Measurements from ENCODE around the gene FHOD3. TPM values are rescaled to one million over a fixed set of nuclear protein-coding genes. Genes with fewer than 3 reads are reported as not detected.

The FHOD3 gene
- total RNA-seq, 1 experiment from 2014 or later = 22.7 TPM

DNA sequence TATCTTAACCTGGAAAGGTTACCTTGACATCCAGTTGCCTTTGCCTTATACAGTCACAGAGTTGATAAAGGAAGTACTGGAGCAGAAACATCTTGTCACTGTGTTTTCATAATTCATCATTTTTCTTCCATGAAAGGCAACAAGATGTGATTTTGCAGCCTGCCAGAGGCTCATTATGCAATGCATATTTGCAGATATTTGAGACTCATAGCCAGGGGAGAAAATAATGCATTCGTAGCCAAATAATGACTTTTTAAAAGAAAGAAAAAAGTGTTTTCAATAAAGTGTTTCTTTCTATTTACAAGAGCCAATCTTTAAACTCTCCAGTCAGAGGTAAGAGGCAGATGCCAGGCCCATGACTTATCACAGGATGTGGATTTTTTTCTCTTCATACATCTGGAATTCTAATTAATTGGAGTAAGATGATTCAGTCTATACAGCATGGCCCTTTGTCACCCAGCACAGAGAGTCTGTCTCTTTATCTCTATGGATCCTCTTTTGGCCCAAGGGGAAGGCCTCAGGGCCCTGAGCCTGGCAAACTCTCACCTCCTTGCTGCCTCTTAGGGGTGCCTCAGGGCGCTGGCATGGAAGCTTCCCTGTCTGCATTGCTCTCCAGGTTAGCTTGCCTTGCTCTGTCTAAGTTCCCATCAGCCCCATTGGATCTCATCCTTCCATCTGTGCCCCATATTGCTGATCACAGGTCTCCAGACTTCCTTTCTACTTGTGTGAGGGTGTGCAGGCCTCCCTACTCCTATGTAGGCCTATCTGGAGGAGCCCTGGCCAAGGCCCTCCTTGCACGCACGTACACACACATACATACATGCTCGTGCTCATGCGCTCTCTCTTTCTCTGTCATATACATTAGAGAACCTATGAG, 283.6 kb downstream of the FHOD3 start:
- Histone ChIP-seq H3K27me3 (ENCODE audit: control insufficient read depth, insufficient read depth, low read length) (no peaks in the 10 kb centered on the region), H3K4me1 (ENCODE audit: control insufficient read depth, insufficient read depth, low read length) (no peaks in the 10 kb centered on the region), H3K27ac (ENCODE audit: low read length) (no peak overlapping the region), H3K4me3 (ENCODE audit: low read depth in 2 of 2, low read length in 2 of 2) (no peak overlapping the region), H3K36me3 (ENCODE audit: control insufficient read depth, insufficient read depth, low read length) (no peaks in the 10 kb centered on the region), H3K9me3 (ENCODE audit: control insufficient read depth, insufficient read depth, low read depth, low read length) (no peaks in the 10 kb centered on the region)
- ChIA-PET POLR2A (no interaction called here), CTCF (no interaction called here)
- no peak for ATAC-seq
- no peak for DNase-seq (ENCODE audit: low read depth, low spot score)
- intact Hi-C loops (cut with micrococcal nuclease; ENCODE audit: unreplicated experiment) = no loop called here
- TF ChIP-seq, protein P1, sequence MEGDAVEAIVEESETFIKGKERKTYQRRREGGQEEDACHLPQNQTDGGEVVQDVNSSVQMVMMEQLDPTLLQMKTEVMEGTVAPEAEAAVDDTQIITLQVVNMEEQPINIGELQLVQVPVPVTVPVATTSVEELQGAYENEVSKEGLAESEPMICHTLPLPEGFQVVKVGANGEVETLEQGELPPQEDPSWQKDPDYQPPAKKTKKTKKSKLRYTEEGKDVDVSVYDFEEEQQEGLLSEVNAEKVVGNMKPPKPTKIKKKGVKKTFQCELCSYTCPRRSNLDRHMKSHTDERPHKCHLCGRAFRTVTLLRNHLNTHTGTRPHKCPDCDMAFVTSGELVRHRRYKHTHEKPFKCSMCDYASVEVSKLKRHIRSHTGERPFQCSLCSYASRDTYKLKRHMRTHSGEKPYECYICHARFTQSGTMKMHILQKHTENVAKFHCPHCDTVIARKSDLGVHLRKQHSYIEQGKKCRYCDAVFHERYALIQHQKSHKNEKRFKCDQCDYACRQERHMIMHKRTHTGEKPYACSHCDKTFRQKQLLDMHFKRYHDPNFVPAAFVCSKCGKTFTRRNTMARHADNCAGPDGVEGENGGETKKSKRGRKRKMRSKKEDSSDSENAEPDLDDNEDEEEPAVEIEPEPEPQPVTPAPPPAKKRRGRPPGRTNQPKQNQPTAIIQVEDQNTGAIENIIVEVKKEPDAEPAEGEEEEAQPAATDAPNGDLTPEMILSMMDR (IDR thresholded peaks at IDR 0.05) = no peak
- TF ChIP-seq POLR2AphosphoS5 (IDR thresholded peaks at IDR 0.05; ENCODE audit: low read depth, low read length) = no peak
- no peak for TF ChIP-seq SIN3A (IDR thresholded peaks at IDR 0.05; ENCODE audit: borderline replicate concordance, insufficient read depth, low read depth, low read length)
- TF ChIP-seq TCF7L2 (IDR thresholded peaks at IDR 0.05; ENCODE audit: low read depth, low read length) = no peak
- TF ChIP-seq, protein P2, sequence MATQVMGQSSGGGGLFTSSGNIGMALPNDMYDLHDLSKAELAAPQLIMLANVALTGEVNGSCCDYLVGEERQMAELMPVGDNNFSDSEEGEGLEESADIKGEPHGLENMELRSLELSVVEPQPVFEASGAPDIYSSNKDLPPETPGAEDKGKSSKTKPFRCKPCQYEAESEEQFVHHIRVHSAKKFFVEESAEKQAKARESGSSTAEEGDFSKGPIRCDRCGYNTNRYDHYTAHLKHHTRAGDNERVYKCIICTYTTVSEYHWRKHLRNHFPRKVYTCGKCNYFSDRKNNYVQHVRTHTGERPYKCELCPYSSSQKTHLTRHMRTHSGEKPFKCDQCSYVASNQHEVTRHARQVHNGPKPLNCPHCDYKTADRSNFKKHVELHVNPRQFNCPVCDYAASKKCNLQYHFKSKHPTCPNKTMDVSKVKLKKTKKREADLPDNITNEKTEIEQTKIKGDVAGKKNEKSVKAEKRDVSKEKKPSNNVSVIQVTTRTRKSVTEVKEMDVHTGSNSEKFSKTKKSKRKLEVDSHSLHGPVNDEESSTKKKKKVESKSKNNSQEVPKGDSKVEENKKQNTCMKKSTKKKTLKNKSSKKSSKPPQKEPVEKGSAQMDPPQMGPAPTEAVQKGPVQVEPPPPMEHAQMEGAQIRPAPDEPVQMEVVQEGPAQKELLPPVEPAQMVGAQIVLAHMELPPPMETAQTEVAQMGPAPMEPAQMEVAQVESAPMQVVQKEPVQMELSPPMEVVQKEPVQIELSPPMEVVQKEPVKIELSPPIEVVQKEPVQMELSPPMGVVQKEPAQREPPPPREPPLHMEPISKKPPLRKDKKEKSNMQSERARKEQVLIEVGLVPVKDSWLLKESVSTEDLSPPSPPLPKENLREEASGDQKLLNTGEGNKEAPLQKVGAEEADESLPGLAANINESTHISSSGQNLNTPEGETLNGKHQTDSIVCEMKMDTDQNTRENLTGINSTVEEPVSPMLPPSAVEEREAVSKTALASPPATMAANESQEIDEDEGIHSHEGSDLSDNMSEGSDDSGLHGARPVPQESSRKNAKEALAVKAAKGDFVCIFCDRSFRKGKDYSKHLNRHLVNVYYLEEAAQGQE (IDR thresholded peaks at IDR 0.05; ENCODE audit: insufficient read depth in 1 of 2, low read depth in 2 of 2, low read length in 1 of 2) = no peak
- no TSS peak for BruUV-seq (replicated peaks)
- in situ Hi-C loops (cut with HindIII; ENCODE audit: low pct_unique_long_range_greater_than_20kb, low sequenced_read_pairs) = no loop called here

DNA sequence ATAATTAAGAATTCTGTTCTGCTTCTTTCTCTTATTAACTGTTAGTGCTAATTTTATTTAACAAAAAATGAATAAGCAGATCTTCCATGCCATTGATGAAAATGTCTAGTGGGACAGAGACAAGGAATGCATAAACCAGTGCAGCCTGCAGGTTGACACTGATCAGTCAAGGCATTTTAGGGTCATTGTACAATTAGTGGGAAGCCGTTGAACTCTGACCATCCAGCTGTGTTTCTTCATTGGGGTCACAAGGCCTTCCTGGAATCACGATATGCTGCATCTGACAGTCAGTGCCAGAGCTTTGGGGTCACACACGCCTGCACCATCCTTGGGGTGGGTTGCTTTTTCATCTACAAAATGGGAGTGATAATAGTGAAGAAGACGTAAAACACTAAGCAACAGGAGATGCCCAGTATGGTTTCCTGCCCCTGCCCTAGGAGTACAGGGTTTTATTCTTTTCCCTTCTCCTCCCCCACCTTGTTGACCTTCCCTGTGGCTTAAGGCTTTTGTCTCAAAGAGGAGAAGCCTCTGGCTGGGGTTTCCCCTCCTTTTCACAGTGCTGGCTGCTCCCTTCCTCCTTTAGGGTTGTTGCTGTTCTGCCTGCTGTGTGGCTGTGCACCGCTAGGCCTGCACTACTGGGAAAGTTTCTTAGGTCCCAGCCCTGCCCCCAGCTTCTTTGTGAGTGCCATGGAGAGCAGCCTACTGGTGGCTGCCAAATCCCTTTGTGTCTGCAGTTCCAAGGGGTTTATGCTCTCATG, 285.7 kb downstream of the FHOD3 start:
- intact Hi-C loops (cut with micrococcal nuclease; ENCODE audit: unreplicated experiment) (no loop called here), in situ Hi-C loops (cut with HindIII; ENCODE audit: low pct_unique_long_range_greater_than_20kb, low sequenced_read_pairs) (no loop called here)
- Histone ChIP-seq H3K9me3 (ENCODE audit: control insufficient read depth, insufficient read depth, low read depth, low read length) (no peaks in the 10 kb centered on the region), H3K4me1 (ENCODE audit: control insufficient read depth, insufficient read depth, low read length) (no peaks in the 10 kb centered on the region), H3K27ac (ENCODE audit: low read length) (no peak overlapping the region), H3K4me3 (ENCODE audit: low read depth in 2 of 2, low read length in 2 of 2) (no peak overlapping the region), H3K36me3 (ENCODE audit: control insufficient read depth, insufficient read depth, low read length) (no peaks in the 10 kb centered on the region), H3K27me3 (ENCODE audit: control insufficient read depth, insufficient read depth, low read length) (no peaks in the 10 kb centered on the region)
- TF ChIP-seq SIN3A (IDR thresholded peaks at IDR 0.05; ENCODE audit: borderline replicate concordance, insufficient read depth, low read depth, low read length) (no peak), POLR2AphosphoS5 (IDR thresholded peaks at IDR 0.05; ENCODE audit: low read depth, low read length) (no peak), TCF7L2 (IDR thresholded peaks at IDR 0.05; ENCODE audit: low read depth, low read length) (no peak)
- TF ChIP-seq, protein P1 (IDR thresholded peaks at IDR 0.05) = no peak
- TF ChIP-seq, protein P2 (IDR thresholded peaks at IDR 0.05; ENCODE audit: insufficient read depth in 1 of 2, low read depth in 2 of 2, low read length in 1 of 2) = no peak
- ATAC-seq (no peak), DNase-seq (ENCODE audit: low read depth, low spot score) (no peak)
- POLR2A ChIA-PET = no interaction called here
- CTCF ChIA-PET = interaction anchor here (0.5 kb wide), 1 partner anchor 914 kb away, joined by 5 read pairs; no protein-coding TSS in a partner anchor
- BruUV-seq (replicated peaks) = no TSS peak

Data from Panc1 (cell line).